SK-MEL-5 (cell line): ENCODE results near the gene SH3BP5. TPM values are rescaled to one million over a fixed set of nuclear protein-coding genes. Genes with fewer than 3 reads are reported as not detected.

Source experiments
- DNase-seq: peaks from one replicate; pipeline ENCODE4 v3.0.0-alpha.2; 2016; ENCODE audit warnings: low read depth, low spot score
- in situ Hi-C: cut with HindIII; loops from 2 replicates; pipeline ENCODE4 v1.10.0; 2016; ENCODE audit warnings: low sequenced_read_pairs, high pct_unique_total_duplicates, low pct_unique_long_range_greater_than_20kb
- total RNA-seq: library from RNA; depleted of rRNA; stranded (reverse); fragments of >200 nt; shearing (Covaris generic); gene quantifications from 2 replicates; pipeline ENCODE4 v1.2.3, GENCODE V29; 2014

Gene SH3BP5
- total RNA-seq, 1 experiment from 2014 or later = 49.3 TPM

DNA sequence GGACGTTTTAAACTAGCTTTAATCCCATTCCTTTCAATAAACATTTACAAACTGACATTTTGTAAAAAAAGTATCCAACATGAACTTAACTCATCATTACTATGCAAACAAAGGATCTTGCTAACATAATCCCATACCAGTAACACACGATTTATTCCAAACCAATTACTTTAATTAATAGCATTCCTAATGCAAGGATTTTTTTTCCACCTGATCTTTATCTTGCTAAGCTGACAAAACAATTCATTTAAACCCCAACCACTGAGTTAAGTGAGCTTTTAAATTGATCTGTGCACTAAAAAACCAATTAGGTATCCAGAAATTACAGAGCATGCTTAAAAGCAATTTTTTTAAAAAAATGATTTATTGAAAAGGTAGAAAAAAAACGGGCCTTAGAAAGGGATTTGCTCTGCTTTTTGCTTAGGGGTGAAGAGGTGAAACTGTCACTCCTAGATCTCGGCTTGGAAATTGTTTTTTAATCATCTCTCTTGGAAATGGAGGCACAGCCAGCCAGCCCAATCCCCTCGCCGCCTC, 1.2 kb downstream of the SH3BP5 start:
- no peak for DNase-seq
- in situ Hi-C loops = no loop called here

DNA sequence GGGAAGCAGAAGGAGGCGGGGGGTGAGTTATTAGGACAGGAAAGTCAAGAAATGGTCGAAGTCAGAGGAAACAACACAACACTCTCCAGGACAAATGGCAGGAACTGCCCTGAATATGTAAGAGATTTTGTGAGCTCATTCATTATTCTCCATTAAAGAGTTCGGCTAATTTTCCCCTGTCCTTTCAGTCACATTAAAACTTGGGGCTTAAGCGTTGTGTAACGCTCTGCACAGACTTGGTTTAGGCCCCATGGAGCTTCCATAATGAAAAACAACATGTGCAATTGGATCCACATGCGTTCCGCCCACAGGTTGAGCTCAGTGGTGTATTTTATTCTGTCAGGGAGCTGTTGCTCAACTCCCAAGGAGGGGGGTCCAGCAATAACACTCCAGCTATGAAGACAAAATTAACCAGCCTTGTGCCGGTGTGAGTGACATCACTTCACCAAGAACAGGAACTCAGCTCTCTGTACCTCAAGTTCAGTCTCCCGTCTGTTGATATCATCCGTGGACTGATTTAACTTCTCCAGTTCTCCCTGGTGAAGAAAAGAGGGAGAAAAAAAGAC, 2.3 kb downstream of the SH3BP5 start:
- in situ Hi-C loops = no loop called here
- DNase-seq = peak; percentile 34

DNA sequence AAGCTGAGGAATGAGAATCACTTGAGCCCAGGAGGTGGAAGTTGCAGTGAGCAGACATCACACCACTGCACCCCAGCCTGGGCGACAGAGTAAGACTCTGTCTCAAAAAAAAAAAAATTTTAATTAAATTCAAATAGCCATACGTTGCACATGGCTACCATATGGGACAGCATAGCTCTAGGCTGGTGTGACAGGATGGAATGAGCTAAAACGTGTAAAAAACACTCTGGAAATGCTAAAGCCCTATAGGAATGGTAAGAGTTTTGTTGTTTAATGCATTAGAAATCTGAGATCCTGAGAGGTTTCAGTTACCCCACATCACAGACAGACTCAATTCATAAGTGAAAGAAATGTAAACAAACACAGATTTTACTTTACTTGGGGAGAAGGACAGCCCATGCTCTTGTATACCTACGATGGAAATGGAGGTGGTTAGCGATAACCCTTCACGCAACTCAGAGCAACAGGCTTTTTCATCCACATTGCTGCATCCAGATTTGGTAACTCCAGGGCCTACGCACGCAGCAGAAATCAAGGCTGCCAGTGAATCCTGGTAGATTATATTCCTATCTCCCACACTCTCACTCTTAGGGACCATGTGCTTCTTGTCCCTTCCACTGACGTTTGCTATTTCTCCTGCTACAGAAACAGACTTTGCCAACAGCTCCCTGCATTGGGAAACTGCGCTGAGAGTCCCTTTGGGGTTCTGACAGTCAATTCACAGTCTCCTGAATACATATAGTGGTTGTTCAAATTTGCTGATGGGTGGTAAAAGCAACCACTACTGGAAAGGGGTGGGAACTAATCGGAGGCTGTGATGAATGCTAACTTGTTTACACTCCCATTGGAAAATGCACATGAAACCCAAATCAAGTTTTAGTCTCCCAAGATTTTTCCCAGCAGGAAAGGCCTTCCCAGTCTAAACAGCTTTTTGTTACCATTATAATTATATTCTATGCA, 3.1 kb downstream of the SH3BP5 start:
- in situ Hi-C loops = no loop called here
- no peak for DNase-seq

DNA sequence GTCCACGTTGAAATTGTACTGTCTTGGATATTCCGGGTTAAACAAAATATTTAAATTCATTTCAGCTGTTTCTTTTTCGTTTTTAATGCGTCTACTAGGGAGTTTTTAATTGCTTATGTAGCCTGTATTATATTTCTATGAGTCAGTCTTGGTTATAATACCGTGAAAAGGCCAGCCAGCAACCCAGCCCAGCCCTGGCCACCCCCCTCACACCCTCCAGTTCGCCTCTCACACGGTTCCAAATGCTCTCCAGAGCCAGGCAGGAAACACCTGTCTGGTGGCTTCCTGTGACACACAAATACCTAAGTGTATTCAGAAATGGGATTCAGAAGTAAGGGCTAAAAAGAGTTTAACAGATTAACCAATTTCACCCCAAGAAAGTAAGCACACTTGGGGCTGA, 4.4 kb downstream of the SH3BP5 start:
- in situ Hi-C loops = no loop called here
- no peak for DNase-seq

DNA sequence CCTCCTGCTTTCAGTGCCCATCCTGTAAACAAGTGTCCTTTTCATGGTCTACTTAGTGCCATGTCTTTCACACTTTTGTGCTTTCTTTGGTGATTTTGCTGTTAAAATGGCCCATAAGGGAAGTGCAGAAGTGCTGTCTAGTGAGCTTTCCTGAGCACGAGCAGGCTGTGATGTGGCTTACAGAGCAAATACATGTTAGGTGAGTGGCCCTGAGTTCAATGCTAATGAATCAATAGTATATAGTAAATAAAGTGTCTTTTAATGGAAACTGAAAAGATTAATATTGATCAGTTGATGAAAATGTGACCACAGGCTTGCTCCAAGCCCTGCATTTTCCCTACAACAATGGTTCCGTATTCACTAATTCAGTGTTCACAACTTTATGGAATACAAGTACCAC, 5.7 kb downstream of the SH3BP5 start:
- DNase-seq = no peak
- in situ Hi-C loops = no loop called here

DNA sequence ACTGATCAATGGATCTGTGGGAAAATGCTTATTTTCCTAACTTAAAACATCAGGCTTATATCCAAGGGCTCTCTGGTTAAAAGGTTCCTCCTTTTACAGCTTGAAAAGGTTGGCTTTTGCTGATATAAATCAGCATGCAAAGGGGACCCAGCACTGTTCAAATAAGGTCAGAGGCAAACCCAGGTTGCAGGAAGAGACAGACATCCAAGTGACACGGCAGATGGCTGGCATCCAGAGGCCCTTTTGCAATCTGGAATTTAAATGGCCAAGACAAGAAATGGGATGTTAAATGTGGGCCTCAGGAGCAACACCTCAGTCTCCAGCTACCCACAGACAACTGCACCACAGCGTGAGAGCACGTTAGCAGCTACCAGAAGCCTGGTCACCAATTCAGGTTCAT, 6.3 kb downstream of the SH3BP5 start:
- in situ Hi-C loops = no loop called here
- no peak for DNase-seq

- peak; percentile 33 for DNase-seq
These were observed 7.2 kb downstream of the SH3BP5 start for GRCh38 chr3:15325228-15325627.

GRCh38 chr3:15324379-15324808, 8.0 kb downstream of the SH3BP5 start:
- in situ Hi-C loops = no loop called here
- no peak for DNase-seq

More at GRCh38 chr3:15325228-15325627, 7.2 kb downstream of the SH3BP5 start:
- in situ Hi-C loops = no loop called here

DNA sequence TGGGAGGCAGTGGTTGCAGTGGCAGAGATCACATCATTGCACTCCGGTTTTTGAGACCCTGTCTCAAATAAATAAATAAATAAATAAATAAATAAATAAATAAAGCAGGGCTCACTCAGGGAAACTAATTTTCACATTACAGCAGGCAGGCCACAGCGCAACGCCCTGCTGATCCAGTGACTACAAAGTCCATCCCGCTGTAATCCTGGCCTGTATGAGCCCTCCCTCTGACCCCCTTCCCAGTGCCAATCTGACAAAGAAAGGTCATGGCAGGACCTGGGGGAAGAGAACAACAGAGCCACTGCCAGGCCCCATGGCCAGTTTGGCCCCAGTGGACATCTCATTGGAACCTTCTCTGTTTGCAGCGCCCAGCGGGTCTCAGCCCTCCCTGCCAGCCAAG, 9.3 kb downstream of the SH3BP5 start:
- in situ Hi-C loops = no loop called here
- no peak for DNase-seq

- in situ Hi-C loops = no loop called here
- DNase-seq = no peak
These were observed 11.0 kb downstream of the SH3BP5 start for GRCh38 chr3:15321349-15321748.

GRCh38 chr3:15319575-15319974, 12.8 kb downstream of the SH3BP5 start:
- peak; percentile 41 for DNase-seq

DNA sequence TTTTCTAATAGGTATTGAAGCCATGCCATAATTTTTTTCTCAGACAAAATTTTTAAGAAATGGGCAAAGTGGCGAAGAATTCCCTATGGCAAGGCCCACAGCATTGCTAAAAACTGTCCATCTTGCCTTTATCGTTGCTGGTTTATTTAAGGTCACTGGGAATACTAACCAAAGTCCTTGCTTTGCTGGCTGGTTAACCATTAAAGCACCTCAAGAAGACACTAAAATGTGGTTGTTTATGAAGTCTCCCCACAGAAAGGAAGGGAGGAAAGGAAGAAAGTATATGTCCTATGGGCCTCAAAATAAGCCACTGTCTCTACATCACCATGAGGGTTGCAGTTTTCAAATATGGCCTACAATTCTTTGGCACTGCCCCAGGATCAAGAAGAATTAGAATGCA, 13.2 kb downstream of the SH3BP5 start:
- in situ Hi-C loops = no loop called here
- no peak for DNase-seq

More at GRCh38 chr3:15319575-15319974, 12.8 kb downstream of the SH3BP5 start:
- in situ Hi-C loops = no loop called here

GRCh38 chr3:15318661-15319060, 13.7 kb downstream of the SH3BP5 start:
- no peak for DNase-seq
- in situ Hi-C loops = no loop called here

- in situ Hi-C loops = no loop called here
- DNase-seq = no peak
These were observed 15.4 kb downstream of the SH3BP5 start for GRCh38 chr3:15316998-15317435.

- DNase-seq = peak; percentile 53
- in situ Hi-C loops = no loop called here
These were observed 17.4 kb downstream of the SH3BP5 start for GRCh38 chr3:15315003-15315402.

- in situ Hi-C loops = no loop called here
- no peak for DNase-seq
These were observed 18.1 kb downstream of the SH3BP5 start for GRCh38 chr3:15314276-15314675.

DNA sequence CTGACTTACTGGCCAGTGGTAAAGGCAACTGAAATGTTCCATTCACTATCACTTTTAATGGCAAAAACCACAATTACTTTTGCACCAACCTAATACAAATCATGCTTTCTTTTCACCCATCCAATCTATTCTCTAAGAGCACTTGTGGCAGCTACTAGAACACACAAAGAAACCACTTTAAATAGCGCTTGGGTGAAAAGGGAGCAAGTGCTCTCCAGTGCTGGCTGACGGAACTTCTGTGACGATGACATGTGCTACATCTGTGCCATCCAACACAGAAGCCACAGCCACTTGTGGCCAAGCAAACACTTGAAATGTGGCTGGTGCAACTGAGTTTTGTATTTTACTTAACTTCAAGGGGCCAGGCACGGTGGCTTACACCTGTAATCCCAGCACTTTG, 18.9 kb downstream of the SH3BP5 start:
- DNase-seq = peak; percentile 77
- in situ Hi-C loops = no loop called here

- in situ Hi-C loops = no loop called here
- DNase-seq = no peak
These were observed 19.8 kb downstream of the SH3BP5 start for GRCh38 chr3:15312550-15312949.
